GM12875 (cell line): ENCODE data around the gene TRMT44.

Experiments used
- H3K4me3 ChIP-seq: one replicate; pipeline ENCODE4 v1.5.1; 2011; ENCODE audit warnings: low read depth, low read length, control low read depth
- TF ChIP-seq, protein P1 (sequence below): IDR thresholded peaks from 2 replicates; pipeline ENCODE4 v1.5.1; 2011; ENCODE audit warnings: low read depth, mild to moderate bottlenecking, control low read depth, inconsistent platforms, low read length, moderate library complexity, borderline replicate concordance; ENCODE audit not compliant: insufficient read depth

Gene TRMT44

DNA sequence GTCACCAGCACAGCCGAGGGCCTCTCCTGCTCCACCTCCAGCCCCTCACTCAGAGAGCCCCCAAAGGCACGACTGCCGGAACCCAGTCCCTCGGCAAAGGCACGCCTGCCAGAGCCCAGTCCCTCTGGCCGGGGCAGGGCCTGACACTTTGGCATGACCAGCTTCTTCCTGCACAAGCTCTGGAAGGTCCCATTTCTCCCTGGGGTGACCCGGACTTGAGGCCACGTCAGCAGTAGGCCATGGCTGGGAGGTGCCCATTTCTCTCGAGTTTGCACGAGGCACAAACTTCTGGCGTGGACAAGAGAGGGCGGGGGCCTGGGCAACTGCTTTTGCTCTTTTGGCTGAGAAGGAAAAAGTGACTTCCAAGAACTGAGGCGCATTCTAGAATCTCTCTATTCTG is 77.4 kb downstream of the TRMT44 start:
- TF ChIP-seq, protein P1, sequence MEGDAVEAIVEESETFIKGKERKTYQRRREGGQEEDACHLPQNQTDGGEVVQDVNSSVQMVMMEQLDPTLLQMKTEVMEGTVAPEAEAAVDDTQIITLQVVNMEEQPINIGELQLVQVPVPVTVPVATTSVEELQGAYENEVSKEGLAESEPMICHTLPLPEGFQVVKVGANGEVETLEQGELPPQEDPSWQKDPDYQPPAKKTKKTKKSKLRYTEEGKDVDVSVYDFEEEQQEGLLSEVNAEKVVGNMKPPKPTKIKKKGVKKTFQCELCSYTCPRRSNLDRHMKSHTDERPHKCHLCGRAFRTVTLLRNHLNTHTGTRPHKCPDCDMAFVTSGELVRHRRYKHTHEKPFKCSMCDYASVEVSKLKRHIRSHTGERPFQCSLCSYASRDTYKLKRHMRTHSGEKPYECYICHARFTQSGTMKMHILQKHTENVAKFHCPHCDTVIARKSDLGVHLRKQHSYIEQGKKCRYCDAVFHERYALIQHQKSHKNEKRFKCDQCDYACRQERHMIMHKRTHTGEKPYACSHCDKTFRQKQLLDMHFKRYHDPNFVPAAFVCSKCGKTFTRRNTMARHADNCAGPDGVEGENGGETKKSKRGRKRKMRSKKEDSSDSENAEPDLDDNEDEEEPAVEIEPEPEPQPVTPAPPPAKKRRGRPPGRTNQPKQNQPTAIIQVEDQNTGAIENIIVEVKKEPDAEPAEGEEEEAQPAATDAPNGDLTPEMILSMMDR = no peak
- no peak overlapping the region for H3K4me3 ChIP-seq

- H3K4me3 ChIP-seq = no peak overlapping the region
- TF ChIP-seq, protein P1 = no peak
Measured at GRCh38 chr4:8522160-8523120, 81.9 kb downstream of the TRMT44 start.

GRCh38 chr4:8523175-8523574 is 82.6 kb downstream of the TRMT44 start:
- TF ChIP-seq, protein P1 = no peak
- H3K4me3 ChIP-seq = no peak overlapping the region

DNA sequence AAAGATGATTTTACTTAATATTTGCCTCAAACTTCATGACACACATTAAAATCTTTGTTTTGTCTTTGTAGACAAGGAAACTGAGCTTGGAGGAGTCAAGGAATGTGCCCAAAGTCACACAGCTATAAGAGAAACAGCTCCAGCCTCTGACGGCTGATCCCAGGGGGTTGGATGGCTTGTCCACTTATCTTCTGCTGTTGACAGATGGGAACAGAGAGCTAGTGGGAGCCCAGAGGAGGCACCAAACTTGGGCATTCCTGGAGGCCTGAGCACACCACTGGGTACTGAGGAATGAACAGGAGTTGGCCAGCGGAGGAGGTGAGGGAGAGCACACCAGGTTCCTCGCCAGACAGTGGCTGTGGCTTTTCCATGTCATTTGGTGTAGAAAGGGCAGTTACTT is 83.2 kb downstream of the TRMT44 start:
- TF ChIP-seq, protein P1 = no peak

GRCh38 chr4:8524595-8525382 is 84.2 kb downstream of the TRMT44 start:
- TF ChIP-seq, protein P1 = no peak
- H3K4me3 ChIP-seq = no peak overlapping the region

More for the DNA sequence above, 83.2 kb downstream of the TRMT44 start:
- H3K4me3 ChIP-seq = no peak overlapping the region

GRCh38 chr4:8525383-8526120 is 85.0 kb downstream of the TRMT44 start:
- TF ChIP-seq, protein P1 = no peak
- H3K4me3 ChIP-seq = no peak overlapping the region
